C4-2B (cell line): ENCODE data around the gene USP35.
"Not testable (repeated sequence)": the region's sequence is repeated elsewhere in the genome, so short reads cannot be mapped to it uniquely, and the experiment has no call there.

ENCODE experiments used
- H3K27ac ChIP-seq: fragments of 450-650 bp; 2 replicates; pipeline ENCODE4 v1.5.1; 2017
- ZFX ChIP-seq: fragments of 450-650 bp; IDR thresholded peaks from 2 replicates; pipeline ENCODE4 v1.6.1; 2017
- TF ChIP-seq, protein P1 (sequence below): fragments of 450-650 bp; conservative IDR thresholded peaks from 2 replicates; pipeline ENCODE4 v1.5.1; 2017; ENCODE audit warnings: mild to moderate bottlenecking

The USP35 gene

DNA sequence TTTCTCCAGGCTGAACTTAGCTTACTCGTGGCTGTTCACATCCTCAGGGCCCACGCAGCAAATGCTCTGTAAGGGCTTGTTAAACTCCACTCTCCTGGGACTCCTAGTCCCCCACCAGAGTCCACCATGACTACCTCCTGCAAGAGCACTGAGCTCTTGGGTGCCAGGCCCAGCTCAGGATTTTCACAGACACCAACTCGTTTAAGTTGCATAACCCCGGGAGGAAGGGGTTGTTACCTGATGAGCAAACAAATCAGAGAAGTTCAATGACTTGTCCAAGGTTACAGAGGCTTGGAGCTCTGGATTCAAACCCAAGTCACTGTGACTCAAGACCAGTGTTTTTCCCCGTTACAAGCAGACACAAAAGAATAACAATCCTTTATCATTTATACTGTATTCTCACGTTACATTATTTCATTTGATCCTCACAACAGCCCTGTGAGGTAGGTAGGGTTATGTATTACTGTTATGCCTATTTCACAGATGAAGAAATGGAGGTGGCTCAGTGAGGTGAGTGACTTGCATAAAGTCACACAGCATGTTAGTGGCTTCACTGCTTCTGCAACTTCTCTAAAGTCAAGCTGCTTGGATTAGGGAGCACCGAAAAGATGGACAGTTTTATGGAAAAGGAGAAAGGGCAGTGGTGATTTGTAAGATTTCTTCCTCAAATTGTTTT lies 17.7 kb upstream of the USP35 start:
- no peak for TF ChIP-seq ZFX
- TF ChIP-seq, protein P1, sequence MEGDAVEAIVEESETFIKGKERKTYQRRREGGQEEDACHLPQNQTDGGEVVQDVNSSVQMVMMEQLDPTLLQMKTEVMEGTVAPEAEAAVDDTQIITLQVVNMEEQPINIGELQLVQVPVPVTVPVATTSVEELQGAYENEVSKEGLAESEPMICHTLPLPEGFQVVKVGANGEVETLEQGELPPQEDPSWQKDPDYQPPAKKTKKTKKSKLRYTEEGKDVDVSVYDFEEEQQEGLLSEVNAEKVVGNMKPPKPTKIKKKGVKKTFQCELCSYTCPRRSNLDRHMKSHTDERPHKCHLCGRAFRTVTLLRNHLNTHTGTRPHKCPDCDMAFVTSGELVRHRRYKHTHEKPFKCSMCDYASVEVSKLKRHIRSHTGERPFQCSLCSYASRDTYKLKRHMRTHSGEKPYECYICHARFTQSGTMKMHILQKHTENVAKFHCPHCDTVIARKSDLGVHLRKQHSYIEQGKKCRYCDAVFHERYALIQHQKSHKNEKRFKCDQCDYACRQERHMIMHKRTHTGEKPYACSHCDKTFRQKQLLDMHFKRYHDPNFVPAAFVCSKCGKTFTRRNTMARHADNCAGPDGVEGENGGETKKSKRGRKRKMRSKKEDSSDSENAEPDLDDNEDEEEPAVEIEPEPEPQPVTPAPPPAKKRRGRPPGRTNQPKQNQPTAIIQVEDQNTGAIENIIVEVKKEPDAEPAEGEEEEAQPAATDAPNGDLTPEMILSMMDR: no peak
- H3K27ac ChIP-seq: peak overlapping the region; percentile 81

DNA sequence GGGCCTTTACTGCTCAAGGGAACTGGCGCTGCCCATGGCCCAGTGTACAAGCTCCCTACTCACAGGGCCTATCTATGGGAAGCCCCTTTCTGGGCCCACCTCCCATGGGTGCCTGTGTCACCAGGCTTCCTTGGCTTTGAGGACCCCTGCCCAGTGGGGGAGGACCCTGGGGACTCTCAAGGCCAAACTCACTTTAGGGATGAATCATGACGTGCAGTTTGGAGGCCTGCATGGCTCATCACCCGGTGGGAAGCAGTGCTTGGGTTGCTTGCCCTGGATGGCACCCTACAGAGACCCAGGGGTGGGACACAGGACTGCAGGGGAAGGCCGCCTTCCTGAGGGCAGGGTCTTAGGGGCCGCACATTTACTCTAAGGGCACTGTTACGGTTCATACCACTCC lies 16.8 kb upstream of the USP35 start:
- no peak overlapping the region for H3K27ac ChIP-seq
- no peak for TF ChIP-seq ZFX
- TF ChIP-seq, protein P1: no peak

DNA sequence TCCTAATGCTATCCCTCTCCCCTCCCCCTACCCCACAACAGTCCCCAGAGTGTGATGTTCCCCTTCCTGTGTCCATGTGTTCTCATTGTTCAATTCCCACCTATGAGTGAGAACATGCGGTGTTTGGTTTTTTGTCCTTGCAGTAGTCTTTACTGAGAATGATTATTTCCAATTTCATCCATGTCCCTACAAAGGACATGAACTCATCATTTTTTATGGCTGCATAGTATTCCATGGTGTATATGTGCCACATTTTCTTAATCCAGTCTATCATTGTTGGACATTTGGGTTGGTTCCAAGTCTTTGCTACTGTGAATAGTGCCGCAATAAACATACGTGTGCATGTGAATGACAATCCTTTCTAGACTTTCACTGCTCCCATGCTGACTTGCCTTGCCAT lies 12.9 kb upstream of the USP35 start:
- H3K27ac ChIP-seq: not testable (repeated sequence)

DNA sequence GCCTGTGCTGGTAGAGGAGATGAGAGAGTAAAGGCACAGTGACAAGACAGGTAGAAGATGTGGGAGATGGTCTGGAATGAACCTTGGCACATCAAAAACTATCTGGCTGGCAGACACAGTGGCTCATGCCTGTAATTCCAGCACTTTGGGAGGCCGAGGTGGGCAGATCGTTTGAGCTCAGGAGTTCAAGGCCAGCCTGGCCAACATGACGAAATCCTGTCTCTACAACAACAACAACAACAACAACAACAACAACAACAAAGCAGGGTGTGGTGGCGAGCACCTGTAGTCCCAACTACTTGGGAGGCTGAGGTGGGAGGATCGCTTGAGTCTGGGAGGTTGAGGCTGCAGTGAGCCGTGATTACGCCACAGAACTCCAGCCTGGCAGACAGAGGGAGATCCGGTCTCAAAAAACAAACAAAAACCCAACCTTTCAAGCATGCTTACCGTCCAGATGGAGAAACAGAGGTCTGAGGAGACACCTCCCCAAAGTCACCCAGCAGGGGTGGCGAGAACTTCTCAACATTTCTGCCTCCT lies 12.0 kb upstream of the USP35 start:
- no peak for TF ChIP-seq ZFX
- TF ChIP-seq, protein P1: no peak
- no peak overlapping the region for H3K27ac ChIP-seq

DNA sequence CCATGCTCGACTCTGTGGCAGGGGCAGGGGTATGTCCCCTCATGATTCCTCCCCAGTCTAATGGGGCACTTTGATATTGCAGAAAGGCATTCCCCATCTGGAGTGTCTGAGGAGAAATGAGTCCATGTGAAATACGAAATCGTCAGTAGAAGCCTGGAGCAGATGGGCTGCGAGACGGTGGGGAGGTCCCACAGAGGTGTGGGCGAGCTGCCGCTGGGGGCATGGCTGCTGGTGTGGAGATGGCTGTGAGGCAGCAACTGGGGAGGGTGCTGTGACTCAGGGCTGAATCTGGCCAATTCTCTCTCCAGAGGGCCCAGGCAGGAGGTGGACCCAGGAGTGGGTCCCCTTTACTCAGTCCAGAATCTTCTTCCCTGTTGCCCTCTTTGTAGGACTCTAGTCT lies 11.5 kb upstream of the USP35 start:
- TF ChIP-seq, protein P1: no peak
- no peak for TF ChIP-seq ZFX
- H3K27ac ChIP-seq: no peak overlapping the region

DNA sequence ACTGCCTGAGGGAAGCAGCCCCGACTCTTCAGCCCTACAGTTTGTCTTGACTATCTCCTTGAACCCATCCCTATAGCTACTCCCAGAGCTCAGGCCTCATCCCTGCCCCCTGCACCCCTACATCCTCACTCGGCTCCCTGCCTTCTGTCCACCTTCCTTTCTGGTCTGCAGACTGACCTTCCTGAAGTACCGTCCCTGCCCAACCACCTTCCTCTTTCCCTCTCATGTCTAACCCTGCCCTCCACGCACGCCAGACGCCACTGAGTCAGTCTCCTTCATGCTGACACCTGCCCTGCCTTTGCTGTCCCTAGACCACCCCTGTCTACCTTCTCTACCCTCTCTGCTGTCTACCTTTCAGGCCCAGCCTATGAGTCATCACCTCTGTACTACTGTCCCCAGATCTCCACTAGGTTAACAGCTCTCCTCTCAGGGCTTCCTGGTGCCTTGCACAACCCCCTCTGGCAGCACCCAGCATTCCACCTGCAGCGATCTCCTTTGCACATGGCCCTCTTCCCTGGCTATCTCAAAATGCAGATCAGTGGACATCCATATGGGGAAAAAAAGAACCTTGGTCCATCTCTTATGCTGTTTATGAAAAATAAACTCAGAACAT lies 9.2 kb upstream of the USP35 start:
- no peak overlapping the region for H3K27ac ChIP-seq
- TF ChIP-seq, protein P1: no peak
- TF ChIP-seq ZFX: no peak

DNA sequence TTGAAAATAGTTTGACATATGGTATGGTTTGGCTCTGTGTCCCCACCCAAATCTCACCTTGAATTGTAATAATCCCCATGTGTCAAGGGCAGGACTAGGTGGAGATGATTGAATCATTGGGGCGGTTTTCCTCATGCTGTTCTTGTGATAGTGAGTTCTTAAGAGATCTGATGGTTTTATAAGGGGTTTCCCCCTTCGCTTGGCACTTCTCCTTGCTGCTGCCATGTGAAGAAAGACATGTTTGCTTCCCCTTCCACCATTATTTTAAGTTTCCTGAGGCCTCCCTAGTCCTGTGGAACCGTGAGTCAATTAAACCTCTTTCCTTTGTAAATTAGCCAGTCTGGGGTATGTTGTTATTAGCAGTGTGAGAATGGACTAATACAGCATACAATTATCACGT lies 8.0 kb upstream of the USP35 start:
- TF ChIP-seq, protein P1: no peak
- no peak for TF ChIP-seq ZFX
- no peak overlapping the region for H3K27ac ChIP-seq
